ENCODE measurements around the gene DGUOK. TPM values are rescaled to one million over a fixed set of nuclear protein-coding genes. Genes with fewer than 3 reads are reported as not detected.

The DGUOK gene
- total RNA-seq, 1 experiment from 2014 or later: 78.5 TPM

GRCh38 chr2:73911548-73912208 lies 15.0 kb upstream of the DGUOK start:
- BruUV-seq (replicated peaks): no TSS peak
- Histone ChIP-seq H3K4me1 (ENCODE audit: control insufficient read depth, insufficient read depth, low read length) (0 out of 2 replicates have a peak, but pooled peaks cover 4% of the 10 kb centered on the region), H3K27me3 (ENCODE audit: control insufficient read depth, insufficient read depth, low read length) (no peaks in the 10 kb centered on the region), H3K27ac (ENCODE audit: low read length) (no peak overlapping the region), H3K4me3 (ENCODE audit: low read depth in 2 of 2, low read length in 2 of 2) (no peak overlapping the region), H3K36me3 (ENCODE audit: control insufficient read depth, insufficient read depth, low read length) (no peaks in the 10 kb centered on the region), H3K9me3 (ENCODE audit: control insufficient read depth, insufficient read depth, low read depth, low read length) (no peaks in the 10 kb centered on the region)
- intact Hi-C loops (cut with micrococcal nuclease; ENCODE audit: unreplicated experiment): no loop called here
- ATAC-seq: no peak
- in situ Hi-C loops (cut with HindIII; ENCODE audit: low pct_unique_long_range_greater_than_20kb, low sequenced_read_pairs): no loop called here
- ChIA-PET CTCF (no interaction called here), POLR2A (no interaction called here)
- DNase-seq (ENCODE audit: low read depth, low spot score): no peak
- TF ChIP-seq, protein P1, sequence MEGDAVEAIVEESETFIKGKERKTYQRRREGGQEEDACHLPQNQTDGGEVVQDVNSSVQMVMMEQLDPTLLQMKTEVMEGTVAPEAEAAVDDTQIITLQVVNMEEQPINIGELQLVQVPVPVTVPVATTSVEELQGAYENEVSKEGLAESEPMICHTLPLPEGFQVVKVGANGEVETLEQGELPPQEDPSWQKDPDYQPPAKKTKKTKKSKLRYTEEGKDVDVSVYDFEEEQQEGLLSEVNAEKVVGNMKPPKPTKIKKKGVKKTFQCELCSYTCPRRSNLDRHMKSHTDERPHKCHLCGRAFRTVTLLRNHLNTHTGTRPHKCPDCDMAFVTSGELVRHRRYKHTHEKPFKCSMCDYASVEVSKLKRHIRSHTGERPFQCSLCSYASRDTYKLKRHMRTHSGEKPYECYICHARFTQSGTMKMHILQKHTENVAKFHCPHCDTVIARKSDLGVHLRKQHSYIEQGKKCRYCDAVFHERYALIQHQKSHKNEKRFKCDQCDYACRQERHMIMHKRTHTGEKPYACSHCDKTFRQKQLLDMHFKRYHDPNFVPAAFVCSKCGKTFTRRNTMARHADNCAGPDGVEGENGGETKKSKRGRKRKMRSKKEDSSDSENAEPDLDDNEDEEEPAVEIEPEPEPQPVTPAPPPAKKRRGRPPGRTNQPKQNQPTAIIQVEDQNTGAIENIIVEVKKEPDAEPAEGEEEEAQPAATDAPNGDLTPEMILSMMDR (IDR thresholded peaks at IDR 0.05): no peak
- no peak for TF ChIP-seq TCF7L2 (IDR thresholded peaks at IDR 0.05; ENCODE audit: low read depth, low read length)
- TF ChIP-seq, protein P2, sequence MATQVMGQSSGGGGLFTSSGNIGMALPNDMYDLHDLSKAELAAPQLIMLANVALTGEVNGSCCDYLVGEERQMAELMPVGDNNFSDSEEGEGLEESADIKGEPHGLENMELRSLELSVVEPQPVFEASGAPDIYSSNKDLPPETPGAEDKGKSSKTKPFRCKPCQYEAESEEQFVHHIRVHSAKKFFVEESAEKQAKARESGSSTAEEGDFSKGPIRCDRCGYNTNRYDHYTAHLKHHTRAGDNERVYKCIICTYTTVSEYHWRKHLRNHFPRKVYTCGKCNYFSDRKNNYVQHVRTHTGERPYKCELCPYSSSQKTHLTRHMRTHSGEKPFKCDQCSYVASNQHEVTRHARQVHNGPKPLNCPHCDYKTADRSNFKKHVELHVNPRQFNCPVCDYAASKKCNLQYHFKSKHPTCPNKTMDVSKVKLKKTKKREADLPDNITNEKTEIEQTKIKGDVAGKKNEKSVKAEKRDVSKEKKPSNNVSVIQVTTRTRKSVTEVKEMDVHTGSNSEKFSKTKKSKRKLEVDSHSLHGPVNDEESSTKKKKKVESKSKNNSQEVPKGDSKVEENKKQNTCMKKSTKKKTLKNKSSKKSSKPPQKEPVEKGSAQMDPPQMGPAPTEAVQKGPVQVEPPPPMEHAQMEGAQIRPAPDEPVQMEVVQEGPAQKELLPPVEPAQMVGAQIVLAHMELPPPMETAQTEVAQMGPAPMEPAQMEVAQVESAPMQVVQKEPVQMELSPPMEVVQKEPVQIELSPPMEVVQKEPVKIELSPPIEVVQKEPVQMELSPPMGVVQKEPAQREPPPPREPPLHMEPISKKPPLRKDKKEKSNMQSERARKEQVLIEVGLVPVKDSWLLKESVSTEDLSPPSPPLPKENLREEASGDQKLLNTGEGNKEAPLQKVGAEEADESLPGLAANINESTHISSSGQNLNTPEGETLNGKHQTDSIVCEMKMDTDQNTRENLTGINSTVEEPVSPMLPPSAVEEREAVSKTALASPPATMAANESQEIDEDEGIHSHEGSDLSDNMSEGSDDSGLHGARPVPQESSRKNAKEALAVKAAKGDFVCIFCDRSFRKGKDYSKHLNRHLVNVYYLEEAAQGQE (IDR thresholded peaks at IDR 0.05; ENCODE audit: insufficient read depth in 1 of 2, low read depth in 2 of 2, low read length in 1 of 2): no peak
- TF ChIP-seq POLR2AphosphoS5 (IDR thresholded peaks at IDR 0.05; ENCODE audit: low read depth, low read length): no peak
- no peak for TF ChIP-seq SIN3A (IDR thresholded peaks at IDR 0.05; ENCODE audit: borderline replicate concordance, insufficient read depth, low read depth, low read length)

DNA sequence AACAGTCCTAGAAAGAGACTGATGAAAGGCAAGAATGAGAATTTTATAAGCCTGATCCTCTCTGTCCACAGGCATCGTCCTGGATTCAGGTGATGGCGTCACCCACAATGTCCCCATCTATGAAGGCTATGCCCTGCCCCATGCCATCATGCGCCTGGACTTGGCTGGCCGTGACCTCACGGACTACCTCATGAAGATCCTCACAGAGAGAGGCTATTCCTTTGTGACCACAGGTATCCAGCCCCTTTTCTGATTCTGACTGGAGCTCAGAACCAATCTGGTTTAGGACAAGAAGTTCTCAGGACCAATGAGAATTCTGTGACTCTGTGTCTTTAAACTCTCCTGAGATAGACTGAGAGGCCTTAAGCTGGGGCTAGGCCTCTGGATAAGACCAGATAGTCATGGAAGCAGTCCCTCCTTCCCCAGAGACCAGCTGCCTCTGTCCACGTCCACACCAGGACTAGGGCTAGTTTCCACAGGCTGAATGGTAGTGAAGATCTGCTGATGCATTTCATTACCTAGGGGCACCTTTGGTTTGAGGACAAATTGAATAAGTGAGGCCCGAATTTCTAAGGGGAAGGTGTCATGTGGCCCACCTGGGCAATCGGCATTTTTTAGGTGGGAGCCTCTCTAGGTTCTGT lies 13.1 kb upstream of the DGUOK start:
- ChIA-PET POLR2A (no interaction called here), CTCF (no interaction called here)

More for the DNA sequence above, 13.1 kb upstream of the DGUOK start:
- intact Hi-C loops (cut with micrococcal nuclease; ENCODE audit: unreplicated experiment) (no loop called here), in situ Hi-C loops (cut with HindIII; ENCODE audit: low pct_unique_long_range_greater_than_20kb, low sequenced_read_pairs) (no loop called here)
- Histone ChIP-seq H3K27ac (ENCODE audit: low read length) (no peak overlapping the region), H3K27me3 (ENCODE audit: control insufficient read depth, insufficient read depth, low read length) (no peaks in the 10 kb centered on the region), H3K36me3 (ENCODE audit: control insufficient read depth, insufficient read depth, low read length) (no peaks in the 10 kb centered on the region), H3K4me1 (ENCODE audit: control insufficient read depth, insufficient read depth, low read length) (no peaks in the 10 kb centered on the region), H3K9me3 (ENCODE audit: control insufficient read depth, insufficient read depth, low read depth, low read length) (no peaks in the 10 kb centered on the region), H3K4me3 (ENCODE audit: low read depth in 2 of 2, low read length in 2 of 2) (no peak overlapping the region)
- no TSS peak for BruUV-seq (replicated peaks)
- TF ChIP-seq, protein P2 (IDR thresholded peaks at IDR 0.05; ENCODE audit: insufficient read depth in 1 of 2, low read depth in 2 of 2, low read length in 1 of 2): no peak
- TF ChIP-seq SIN3A (IDR thresholded peaks at IDR 0.05; ENCODE audit: borderline replicate concordance, insufficient read depth, low read depth, low read length): no peak
- ATAC-seq (no peak), DNase-seq (ENCODE audit: low read depth, low spot score) (no peak)
